ENCODE results near the gene NBAS. TPM values are rescaled to one million over a fixed set of nuclear protein-coding genes. Genes with fewer than 3 reads are reported as not detected.
"Not testable (repeated sequence)": the region's sequence is repeated elsewhere in the genome, so short reads cannot be mapped to it uniquely, and the experiment has no call there.

The NBAS gene
- total RNA-seq, 1 experiment from 2014 or later, result 35.5 TPM

GRCh38 chr2:15427987-15428386 lies 133.1 kb downstream of the NBAS start:
- no peaks in the 10 kb centered on the region for H3K27me3 ChIP-seq (ENCODE audit: control insufficient read depth, insufficient read depth, low read length)
- H3K36me3 ChIP-seq (replicated peaks; ENCODE audit: control insufficient read depth, insufficient read depth, low read length), result no peaks in the 10 kb centered on the region
- DNase-seq, result no peak
- H3K4me3 ChIP-seq (ENCODE audit: insufficient read depth, low read depth, low read length), result no peak overlapping the region

DNA sequence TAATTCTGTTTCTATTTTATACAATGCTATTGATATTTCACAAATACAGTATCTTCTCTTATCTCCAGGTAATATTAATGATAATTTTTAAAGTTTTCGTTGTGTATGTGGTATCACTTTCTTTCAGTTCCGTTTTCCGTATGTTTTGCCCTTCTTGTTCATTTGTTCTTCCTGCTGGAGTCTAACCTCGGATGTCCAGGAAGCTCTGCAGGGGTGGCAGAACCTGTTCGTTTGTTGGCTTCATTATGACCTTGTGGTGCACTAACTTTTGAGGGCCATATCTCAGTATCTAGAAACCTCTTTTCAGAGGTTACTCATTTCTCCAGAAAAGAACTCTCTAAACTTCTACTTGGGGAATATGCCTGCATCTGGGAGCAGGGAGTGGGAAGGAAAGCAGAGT lies 134.5 kb downstream of the NBAS start:
- H3K4me3 ChIP-seq (ENCODE audit: insufficient read depth, low read depth, low read length), result no peak overlapping the region
- H3K36me3 ChIP-seq (replicated peaks; ENCODE audit: control insufficient read depth, insufficient read depth, low read length), result no peaks in the 10 kb centered on the region
- DNase-seq, result no peak
- H3K27me3 ChIP-seq (ENCODE audit: control insufficient read depth, insufficient read depth, low read length), result no peaks in the 10 kb centered on the region

DNA sequence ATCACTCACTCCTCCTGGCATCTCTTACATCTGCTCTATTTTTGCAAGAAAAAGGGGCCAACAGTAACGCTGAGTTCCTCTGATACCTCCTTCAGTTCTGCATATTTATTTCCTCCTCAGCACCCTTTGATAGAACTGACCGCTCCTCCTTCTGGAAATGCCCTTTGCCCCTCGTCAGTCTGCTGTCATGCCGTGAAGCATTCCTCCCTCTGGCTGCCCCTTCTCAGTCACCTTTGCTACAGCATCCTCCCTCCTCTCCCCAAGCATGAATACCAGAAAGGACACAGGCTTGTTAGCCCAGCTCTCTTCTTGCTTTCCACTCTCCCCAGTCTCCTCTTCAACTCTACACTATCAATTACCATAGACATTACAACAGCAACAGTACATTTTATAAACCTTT lies 135.4 kb downstream of the NBAS start:
- Histone ChIP-seq H3K4me3 (ENCODE audit: insufficient read depth, low read depth, low read length) (no peak overlapping the region), H3K36me3 (replicated peaks; ENCODE audit: control insufficient read depth, insufficient read depth, low read length) (no peaks in the 10 kb centered on the region), H3K27me3 (ENCODE audit: control insufficient read depth, insufficient read depth, low read length) (no peaks in the 10 kb centered on the region)
- DNase-seq, result peak; percentile 15

GRCh38 chr2:15421753-15422152 lies 139.4 kb downstream of the NBAS start:
- Histone ChIP-seq H3K4me3 (ENCODE audit: insufficient read depth, low read depth, low read length) (no peak overlapping the region), H3K27me3 (ENCODE audit: control insufficient read depth, insufficient read depth, low read length) (no peaks in the 10 kb centered on the region), H3K36me3 (replicated peaks; ENCODE audit: control insufficient read depth, insufficient read depth, low read length) (no peaks in the 10 kb centered on the region)
- no peak for DNase-seq

GRCh38 chr2:15415748-15416147 lies 145.4 kb downstream of the NBAS start:
- no peaks in the 10 kb centered on the region for H3K36me3 ChIP-seq (replicated peaks; ENCODE audit: control insufficient read depth, insufficient read depth, low read length)
- no peak for DNase-seq
- no peak overlapping the region for H3K4me3 ChIP-seq (ENCODE audit: insufficient read depth, low read depth, low read length)

DNA sequence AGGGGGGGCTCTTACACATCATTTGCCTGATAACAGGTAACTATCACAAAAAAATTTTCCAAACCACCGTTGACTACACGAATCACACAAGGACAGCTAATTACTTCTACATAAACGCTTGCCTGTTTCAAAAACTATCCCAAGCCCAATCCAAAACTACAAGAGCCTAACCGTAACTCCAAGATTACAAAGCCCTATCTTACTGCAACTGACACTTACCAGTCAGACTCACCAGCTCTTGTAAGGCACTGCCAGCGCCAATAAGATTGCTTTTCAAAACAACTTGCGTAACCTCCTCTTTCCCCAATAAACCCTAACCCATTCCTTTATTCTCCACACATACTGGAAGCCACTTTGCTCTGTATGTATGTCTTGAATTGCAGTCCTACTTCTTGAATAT lies 148.4 kb downstream of the NBAS start:
- Histone ChIP-seq H3K36me3 (replicated peaks; ENCODE audit: control insufficient read depth, insufficient read depth, low read length) (no peaks in the 10 kb centered on the region), H3K27me3 (ENCODE audit: control insufficient read depth, insufficient read depth, low read length) (no peaks in the 10 kb centered on the region)
- no peak for DNase-seq

More at GRCh38 chr2:15415748-15416147, 145.4 kb downstream of the NBAS start:
- H3K27me3 ChIP-seq (ENCODE audit: control insufficient read depth, insufficient read depth, low read length), result no peaks in the 10 kb centered on the region

GRCh38 chr2:15412309-15412708 lies 148.8 kb downstream of the NBAS start:
- no peak for DNase-seq
- Histone ChIP-seq H3K36me3 (replicated peaks; ENCODE audit: control insufficient read depth, insufficient read depth, low read length) (no peaks in the 10 kb centered on the region), H3K27me3 (ENCODE audit: control insufficient read depth, insufficient read depth, low read length) (no peaks in the 10 kb centered on the region), H3K4me3 (ENCODE audit: insufficient read depth, low read depth, low read length) (no peak overlapping the region)

More for the DNA sequence above, 148.4 kb downstream of the NBAS start:
- no peak overlapping the region for H3K4me3 ChIP-seq (ENCODE audit: insufficient read depth, low read depth, low read length)

DNA sequence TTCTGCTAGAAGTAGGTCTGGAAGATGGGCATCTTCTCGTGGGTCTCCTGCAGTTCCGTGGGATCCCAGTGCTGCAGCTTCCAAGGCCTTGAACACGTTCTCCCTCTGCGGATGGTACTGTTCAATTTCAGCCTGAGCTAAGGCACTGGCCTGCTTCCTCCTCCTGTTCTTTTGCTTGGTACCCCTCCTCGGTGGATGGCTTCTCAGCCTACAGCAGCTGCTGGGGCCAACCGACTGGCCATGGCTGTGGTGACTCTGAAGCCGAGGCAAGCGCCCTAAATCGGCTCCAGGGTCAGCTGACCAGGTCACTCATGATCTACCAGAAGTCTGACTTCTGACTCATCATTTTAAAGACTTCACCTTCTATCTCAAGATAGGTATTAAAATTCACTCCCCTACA lies 150.2 kb downstream of the NBAS start:
- no peak for DNase-seq
- Histone ChIP-seq H3K27me3 (ENCODE audit: control insufficient read depth, insufficient read depth, low read length) (no peaks in the 10 kb centered on the region), H3K4me3 (ENCODE audit: insufficient read depth, low read depth, low read length) (no peak overlapping the region), H3K36me3 (replicated peaks; ENCODE audit: control insufficient read depth, insufficient read depth, low read length) (no peaks in the 10 kb centered on the region)

GRCh38 chr2:15408759-15409158 lies 152.4 kb downstream of the NBAS start:
- Histone ChIP-seq H3K36me3 (replicated peaks; ENCODE audit: control insufficient read depth, insufficient read depth, low read length) (no peaks in the 10 kb centered on the region), H3K27me3 (ENCODE audit: control insufficient read depth, insufficient read depth, low read length) (no peaks in the 10 kb centered on the region), H3K4me3 (ENCODE audit: insufficient read depth, low read depth, low read length) (no peak overlapping the region)
- no peak for DNase-seq

DNA sequence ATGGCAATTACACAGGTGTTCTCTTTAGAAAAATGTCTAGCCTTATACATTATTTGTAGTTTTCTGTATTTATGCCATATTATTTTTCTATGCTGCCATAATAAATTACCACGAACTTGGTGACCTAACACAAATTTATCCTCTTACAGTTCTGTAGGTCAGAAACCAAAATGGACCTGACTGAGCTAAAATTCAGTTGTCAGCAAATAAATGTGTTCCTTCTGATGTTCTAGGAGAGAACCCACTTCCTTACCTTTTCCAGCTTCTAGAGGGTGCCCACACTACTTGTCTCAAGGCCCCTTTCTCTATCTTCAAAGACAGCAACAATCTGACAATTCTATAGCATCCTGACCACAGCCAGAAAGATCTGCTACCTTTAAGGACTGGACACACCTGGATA lies 153.5 kb downstream of the NBAS start:
- no peak for DNase-seq
- Histone ChIP-seq H3K4me3 (ENCODE audit: insufficient read depth, low read depth, low read length) (no peak overlapping the region), H3K36me3 (replicated peaks; ENCODE audit: control insufficient read depth, insufficient read depth, low read length) (no peaks in the 10 kb centered on the region), H3K27me3 (ENCODE audit: control insufficient read depth, insufficient read depth, low read length) (no peaks in the 10 kb centered on the region)

GRCh38 chr2:15404511-15404910 lies 156.6 kb downstream of the NBAS start:
- H3K27me3 ChIP-seq (ENCODE audit: control insufficient read depth, insufficient read depth, low read length); H3K36me3 ChIP-seq (replicated peaks; ENCODE audit: control insufficient read depth, insufficient read depth, low read length); H3K4me3 ChIP-seq (ENCODE audit: insufficient read depth, low read depth, low read length); DNase-seq: not testable (repeated sequence)

- no peaks in the 10 kb centered on the region for H3K27me3 ChIP-seq (ENCODE audit: control insufficient read depth, insufficient read depth, low read length)
- DNase-seq, result no peak
These were observed 160.8 kb downstream of the NBAS start for GRCh38 chr2:15400240-15400826.

DNA sequence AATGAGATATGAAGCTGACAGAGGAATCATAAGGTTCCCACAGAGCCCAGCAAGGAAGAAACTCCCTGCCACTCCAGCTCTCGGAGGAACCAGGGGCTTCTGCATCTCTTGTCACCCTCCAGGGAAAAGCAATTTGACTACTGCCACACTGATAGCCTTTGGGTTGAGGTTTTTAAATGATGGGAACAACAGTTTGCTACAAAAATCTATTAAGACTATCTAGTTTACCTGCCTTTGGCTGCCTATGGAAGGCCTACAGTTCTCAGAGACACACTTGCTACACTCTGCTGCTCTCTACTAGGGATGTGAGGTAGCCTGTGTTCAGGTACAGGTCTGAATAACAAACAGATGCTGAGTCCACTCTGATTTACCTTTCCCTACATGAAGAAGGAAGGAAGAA lies 161.9 kb downstream of the NBAS start:
- Histone ChIP-seq H3K36me3 (replicated peaks; ENCODE audit: control insufficient read depth, insufficient read depth, low read length) (no peaks in the 10 kb centered on the region), H3K4me3 (ENCODE audit: insufficient read depth, low read depth, low read length) (no peak overlapping the region), H3K27me3 (ENCODE audit: control insufficient read depth, insufficient read depth, low read length) (no peaks in the 10 kb centered on the region)
- DNase-seq, result no peak

More at GRCh38 chr2:15400240-15400826, 160.8 kb downstream of the NBAS start:
- Histone ChIP-seq H3K36me3 (replicated peaks; ENCODE audit: control insufficient read depth, insufficient read depth, low read length) (no peaks in the 10 kb centered on the region), H3K4me3 (ENCODE audit: insufficient read depth, low read depth, low read length) (no peak overlapping the region)

DNA sequence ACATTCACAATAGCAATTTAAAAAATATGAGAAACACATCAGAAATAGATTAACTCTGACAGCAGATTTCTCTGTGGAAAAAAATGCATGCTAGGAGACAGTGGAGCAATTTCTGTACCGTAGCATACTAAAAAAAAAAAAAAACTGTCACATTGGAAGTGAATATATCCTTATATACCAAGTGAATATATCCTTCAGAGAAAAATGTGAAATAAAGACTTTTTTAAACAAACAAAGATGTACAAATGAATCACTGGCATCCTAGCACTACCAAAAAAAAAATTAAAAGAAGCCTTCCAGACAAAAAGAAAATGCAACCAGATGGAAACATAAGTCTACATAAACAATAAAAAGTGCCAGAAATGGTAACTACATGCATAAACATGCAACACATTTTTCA lies 169.4 kb downstream of the NBAS start:
- no peak for DNase-seq
- Histone ChIP-seq H3K4me3 (ENCODE audit: insufficient read depth, low read depth, low read length) (no peak overlapping the region), H3K36me3 (replicated peaks; ENCODE audit: control insufficient read depth, insufficient read depth, low read length) (no peaks in the 10 kb centered on the region), H3K27me3 (ENCODE audit: control insufficient read depth, insufficient read depth, low read length) (no peaks in the 10 kb centered on the region)

GRCh38 chr2:15389895-15390294 lies 171.2 kb downstream of the NBAS start:
- no peak for DNase-seq
- Histone ChIP-seq H3K27me3 (ENCODE audit: control insufficient read depth, insufficient read depth, low read length) (no peaks in the 10 kb centered on the region), H3K36me3 (replicated peaks; ENCODE audit: control insufficient read depth, insufficient read depth, low read length) (no peaks in the 10 kb centered on the region), H3K4me3 (ENCODE audit: insufficient read depth, low read depth, low read length) (no peak overlapping the region)

DNA sequence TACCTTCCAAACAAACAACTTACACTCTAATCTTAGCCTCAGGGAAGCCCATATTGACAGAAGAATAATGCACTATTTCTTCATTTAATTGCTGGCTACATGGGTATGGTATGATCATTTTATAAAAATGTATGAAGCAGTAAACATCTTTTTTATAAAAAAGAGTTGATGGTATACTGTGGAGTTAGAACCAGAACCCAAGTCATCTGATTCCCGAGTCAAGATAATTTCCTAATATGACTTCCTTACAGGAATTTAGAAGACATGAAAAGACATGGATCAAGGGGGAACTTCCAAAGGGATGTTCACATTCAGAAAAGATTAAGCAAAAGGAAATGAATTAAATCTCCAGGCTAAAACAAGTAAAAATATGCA lies 171.8 kb downstream of the NBAS start:
- no peak for DNase-seq
- Histone ChIP-seq H3K27me3 (ENCODE audit: control insufficient read depth, insufficient read depth, low read length) (no peaks in the 10 kb centered on the region), H3K4me3 (ENCODE audit: insufficient read depth, low read depth, low read length) (no peak overlapping the region), H3K36me3 (replicated peaks; ENCODE audit: control insufficient read depth, insufficient read depth, low read length) (no peaks in the 10 kb centered on the region)

Measured in H7 (cell line).